Esophagus squamous epithelium (tissue), 5 donors: ENCODE data around the gene ANKRD35. TPM values are rescaled to one million over a fixed set of nuclear protein-coding genes. Genes with fewer than 3 reads are reported as not detected.
"Not testable (repeated sequence)": the region's sequence is repeated elsewhere in the genome, so short reads cannot be mapped to it uniquely, and the experiment has no call there.

ENCODE experiments used
- DNase-seq: peaks from one replicate; lab custom pipeline; 2025; lab: John Stamatoyannopoulos, UW
- H3K27ac ChIP-seq, 4 donors: fragments of 200-600 bp; sonication (generic); one replicate each; pipeline ENCODE4 v1.5.1; 2016 to 2019; ENCODE audit warnings: mild to moderate bottlenecking in 1 of 4
- H3K27me3 ChIP-seq, 4 donors: fragments of 200-600 bp; sonication (generic); 1 replicate in 3 of 4; 2 replicates in 1 of 4; pipeline versions ENCODE4 v1.5.1 to v1.6.0; 2017 to 2021; ENCODE audit warnings: antibody characterized with exemption in 1 of 4
- H3K36me3 ChIP-seq, 3 donors: fragments of 200-600 bp; sonication (generic); one replicate each; pipeline ENCODE4 v1.5.1; 2016 to 2019
- H3K4me1 ChIP-seq, 3 donors: fragments of 200-600 bp; sonication (generic); one replicate each; pipeline ENCODE4 v1.5.1; 2017 to 2019
- H3K4me3 ChIP-seq, 4 donors: fragments of 200-600 bp; sonication (generic); 1 replicate in 3 of 4; 2 replicates in 1 of 4; pipeline ENCODE4 v1.5.1; 2016 to 2019; ENCODE audit warnings: mild to moderate bottlenecking in 2 of 4, moderate library complexity in 1 of 4
- H3K9me3 ChIP-seq, 3 donors: fragments of 200-600 bp; sonication (generic); one replicate each; pipeline ENCODE4 v1.5.1; 2016 to 2019
- CTCF ChIP-seq, 6 experiments: fragments of 450-650 bp in 4 of 6; fragments of 200-600 bp in 2 of 6; sonication (generic) in 2 of 6; IDR thresholded peaks; one replicate each; pipeline ENCODE4 v1.5.1; 2016 to 2019; ENCODE audit warnings: antibody characterized with exemption in 6 of 6, mild to moderate bottlenecking in 4 of 6, moderate library complexity in 4 of 6
- POLR2A ChIP-seq, 4 donors: fragments of 450-650 bp; IDR thresholded peaks; one replicate each; pipeline ENCODE4 v1.6.1; 2017; ENCODE audit warnings: antibody characterized with exemption in 4 of 4, mild to moderate bottlenecking in 4 of 4, moderate library complexity in 3 of 4
- WGBS, 2 donors: methylation state at CpG; one replicate each; pipeline ENCODE4 v1.1.5; 2018; 5-methylcytosine and 5-hydroxymethylcytosine counted together
- intact Hi-C: fragments of 100-400 bp; cut with DNase I; formaldehyde crosslinking; loops from one replicate; pipeline ENCODE4 v1.15.0; 2022
- small RNA-seq, 4 donors: library from RNA; depleted of rRNA; stranded (forward); fragments of <200 nt; gene quantifications; one replicate each; pipeline ENCODE3, GENCODE V24; 2016
- total RNA-seq, 4 donors: library from RNA; depleted of rRNA; stranded (reverse); fragments of >200 nt; gene quantifications; one replicate each; pipeline ENCODE4 v1.1.0, GENCODE V29; 2016
- donor health status: DM: yes; HTN: yes; CAD: no.

Gene ANKRD35
- total RNA-seq, 4 donors from 2014 or later, result 9.0 to 22.4 (median 10.9) TPM

- Histone ChIP-seq H3K27me3 (no peaks in the 10 kb centered on the region), H3K27ac (peak within 1 kb of the TSS; percentile 89 to 97 (median 92)), H3K4me1 (peaks cover 0 to 27% (median 11%) of the 10 kb centered on the region in 3 donors), H3K36me3 (peaks cover 16 to 31% (median 20%) of the 10 kb centered on the region in 3 donors), H3K4me3 (peak within 1 kb of the TSS; percentile 58 to 95 (median 72)), H3K9me3 (no peaks in the 10 kb centered on the region)
- 0 to 3% methylated on average over 18 to 24 of the region's 89 CpGs for whole genome bisulfite sequencing, 2 donors
- intact Hi-C loops, result no loop called here
- TF ChIP-seq POLR2A (IDR thresholded peaks at IDR 0.05) (peak in 3 of 4 donors; percentile 3 to 91 (median 88)), CTCF (IDR thresholded peaks at IDR 0.05) (peak in 1 of 6 experiments; percentile 11)
- DNase-seq, result peak; percentile 48
Observed at GRCh38 chr1:145823565-145824498, 61.8 kb downstream of the ANKRD35 start, which contains the start of the genes POLR3C and RNF115. Gene POLR3C (plus strand): TSS chr1:145824200. CDS start chr1:145825777, 1,577 bp downstream. Gene RNF115 (minus strand): TSS chr1:145824095. CDS start chr1:145823873, 222 bp downstream.

GRCh38 chr1:145822779-145823331 lies 62.8 kb downstream of the ANKRD35 start:
- peaks cover 12 to 21% (median 14%) of the 10 kb centered on the region in 3 donors for H3K36me3 ChIP-seq
- DNase-seq, H3K27me3 ChIP-seq, intact Hi-C loops, H3K9me3 ChIP-seq: not testable (repeated sequence)
- peak overlapping the region in 1 of 4 donors; percentile 58 for H3K27ac ChIP-seq
- WGBS, 2 donors, result 20% methylated on average over 5 of the region's 16 CpGs; no CpG with 5 or more reads in 1 of the 2 donors
- peak overlapping the region in 2 of 4 donors; percentile 70 to 95 for H3K4me3 ChIP-seq
- H3K4me1 ChIP-seq, result peaks cover 0 to 27% (median 11%) of the 10 kb centered on the region in 3 donors

GRCh38 chr1:145818095-145818494 lies 67.6 kb downstream of the ANKRD35 start:
- H3K36me3 ChIP-seq, intact Hi-C loops, H3K27me3 ChIP-seq, H3K4me1 ChIP-seq, DNase-seq, H3K9me3 ChIP-seq, H3K4me3 ChIP-seq, H3K27ac ChIP-seq: not testable (repeated sequence)
- WGBS, 2 donors, result 34 to 63% methylated on average over 2 of the region's 6 CpGs

Small RNAs within 50 kb of the gene (small RNA-seq; reads per million reads assigned to genes)
- 0 reads per million in 4 donors for gene MIR6736

Other genes with a start within 250 kb of the ANKRD35 start
- under 1 TPM in 1 of 4 donors, not detected in 3; 0.19 TPM for gene PDZK1, start 178.5 kb downstream of the ANKRD35 start, total RNA-seq
- gene CD160, start 166.4 kb downstream of the ANKRD35 start, total RNA-seq, result not detected
- gene RNF115, start 61.8 kb downstream of the ANKRD35 start, total RNA-seq, result 10 to 100 TPM in 1 of 4 donors, 1 to 10 TPM in 3; 4.3 to 17.5 (median 6.1) TPM
- 10 to 100 TPM; 15.0 to 31.7 (median 21.0) TPM for gene POLR3C, start 61.7 kb downstream of the ANKRD35 start, total RNA-seq
- 1 to 10 TPM; 1.1 to 3.8 (median 1.8) TPM for gene NUDT17, start 40.2 kb downstream of the ANKRD35 start, total RNA-seq
- gene PIAS3, start 26.8 kb downstream of the ANKRD35 start, total RNA-seq, result 10 to 100 TPM; 20.9 to 51.8 (median 38.2) TPM
- gene ITGA10, start 24.2 kb upstream of the ANKRD35 start, total RNA-seq, result 1 to 10 TPM in 3 of 4 donors, under 1 TPM in 1; 0.83 to 7.2 (median 1.5) TPM
- 10 to 100 TPM; 19.3 to 30.8 (median 25.1) TPM for gene PEX11B, start 32.9 kb upstream of the ANKRD35 start, total RNA-seq
- gene RBM8A, start 41.6 kb upstream of the ANKRD35 start, total RNA-seq, result 100 to 1,000 TPM; 155 to 229 (median 200) TPM
- 10 to 100 TPM in 1 of 4 donors, 1 to 10 TPM in 3; 1.9 to 12.2 (median 5.9) TPM for gene LIX1L, start 72.2 kb upstream of the ANKRD35 start, total RNA-seq
- under 1 TPM; 0.04 to 0.67 (median 0.30) TPM for gene ANKRD34A, start 78.7 kb upstream of the ANKRD35 start, total RNA-seq
- 10 to 100 TPM in 2 of 4 donors, 1 to 10 TPM in 2; 2.9 to 15.9 (median 9.8) TPM for gene POLR3GL, start 78.8 kb upstream of the ANKRD35 start, total RNA-seq
- 100 to 1,000 TPM in 3 of 4 donors, 10 to 100 TPM in 1; 94.9 to 942 (median 328) TPM for gene TXNIP, start 110.7 kb upstream of the ANKRD35 start, total RNA-seq
- not detected for gene HJV, start 135.9 kb upstream of the ANKRD35 start, total RNA-seq